Measurements from ENCODE around the gene ADA. TPM values are rescaled to one million over a fixed set of nuclear protein-coding genes. Genes with fewer than 3 reads are reported as not detected.

The ADA gene
- polyA plus RNA-seq, 1 donor from 2014 or later, result 0.56 TPM

GRCh38 chr20:44600758-44601201 is 50.7 kb downstream of the ADA start:
- no peak overlapping the region for H3K4me3 ChIP-seq (ENCODE audit: low read length)
- no peak overlapping the region for H3K27ac ChIP-seq (ENCODE audit: low read length)

GRCh38 chr20:44600301-44600700 is 51.2 kb downstream of the ADA start:
- Histone ChIP-seq H3K4me3 (ENCODE audit: low read length) (no peak overlapping the region), H3K9me3 (ENCODE audit: low read length) (no peaks in the 10 kb centered on the region), H4K20me1 (ENCODE audit: insufficient read depth) (no peaks in the 10 kb centered on the region), H3K9me2 (ENCODE audit: insufficient read depth, low read length) (no peaks in the 10 kb centered on the region), H3F3A (ENCODE audit: insufficient read depth, low read length, poor library complexity, severe bottlenecking) (no peaks in the 10 kb centered on the region), H2AFZ (ENCODE audit: low read depth, low read length) (no peak overlapping the region), H3K4me2 (ENCODE audit: low read length) (no peak overlapping the region), H3K79me2 (replicated peaks; ENCODE audit: insufficient read depth, low read length) (no peaks in the 10 kb centered on the region), H3K9ac (ENCODE audit: low read length) (no peak overlapping the region), H3K27ac (ENCODE audit: low read length) (no peak overlapping the region), H3K36me3 (ENCODE audit: insufficient read depth, low read length) (no peaks in the 10 kb centered on the region), H3K27me3 (ENCODE audit: insufficient read depth, low read depth, low read length) (no peaks in the 10 kb centered on the region)
- no peak for TF ChIP-seq EP300 (conservative IDR thresholded peaks at IDR 0.05; ENCODE audit: poor library complexity, severe bottlenecking)
- TF ChIP-seq MXI1 (conservative IDR thresholded peaks at IDR 0.05; ENCODE audit: poor library complexity, severe bottlenecking), result no peak
- TF ChIP-seq SMC3 (conservative IDR thresholded peaks at IDR 0.05; ENCODE audit: poor library complexity), result no peak
- no peak for TF ChIP-seq EZH2 (IDR thresholded peaks at IDR 0.05; ENCODE audit: borderline replicate concordance, insufficient read depth, low read length, poor library complexity, severe bottlenecking)

More at GRCh38 chr20:44600758-44601201, 50.7 kb downstream of the ADA start:
- Histone ChIP-seq H3K9ac (ENCODE audit: low read length) (no peak overlapping the region), H3K79me2 (replicated peaks; ENCODE audit: insufficient read depth, low read length) (no peaks in the 10 kb centered on the region), H3F3A (ENCODE audit: insufficient read depth, low read length, poor library complexity, severe bottlenecking) (no peaks in the 10 kb centered on the region), H3K9me2 (ENCODE audit: insufficient read depth, low read length) (no peaks in the 10 kb centered on the region), H3K27me3 (ENCODE audit: insufficient read depth, low read depth, low read length) (no peaks in the 10 kb centered on the region), H3K36me3 (ENCODE audit: insufficient read depth, low read length) (no peaks in the 10 kb centered on the region), H4K20me1 (ENCODE audit: insufficient read depth) (no peaks in the 10 kb centered on the region), H3K9me3 (ENCODE audit: low read length) (no peaks in the 10 kb centered on the region), H2AFZ (ENCODE audit: low read depth, low read length) (no peak overlapping the region), H3K4me2 (ENCODE audit: low read length) (no peak overlapping the region)
- TF ChIP-seq SMC3 (conservative IDR thresholded peaks at IDR 0.05; ENCODE audit: poor library complexity), result no peak
- TF ChIP-seq TAF1 (IDR thresholded peaks at IDR 0.05; ENCODE audit: low read depth), result no peak
- TF ChIP-seq EP300 (conservative IDR thresholded peaks at IDR 0.05; ENCODE audit: poor library complexity, severe bottlenecking), result no peak
- no peak for TF ChIP-seq POLR2AphosphoS5 (IDR thresholded peaks at IDR 0.05)
- TF ChIP-seq REST (IDR thresholded peaks at IDR 0.05; ENCODE audit: borderline replicate concordance), result no peak
- no peak for TF ChIP-seq MXI1 (conservative IDR thresholded peaks at IDR 0.05; ENCODE audit: poor library complexity, severe bottlenecking)
- no peak for TF ChIP-seq RAD21 (conservative IDR thresholded peaks at IDR 0.05)
- TF ChIP-seq CTCF (IDR thresholded peaks at IDR 0.05; ENCODE audit: poor library complexity, severe bottlenecking), result no peak
- no peak for TF ChIP-seq EZH2 (IDR thresholded peaks at IDR 0.05; ENCODE audit: borderline replicate concordance, insufficient read depth, low read length, poor library complexity, severe bottlenecking)

All from neural cell (in vitro differentiated cells).